ENCODE measurements around the gene TBL3. TPM values are rescaled to one million over a fixed set of nuclear protein-coding genes. Genes with fewer than 3 reads are reported as not detected.

The TBL3 gene
- total RNA-seq, 6 donors from 2014 or later, result 22.0 to 51.6 (median 35.0) TPM

GRCh38 chr16:2025878-2026460 is 54.1 kb downstream of the TBL3 start:
- H3K27me3 ChIP-seq, result peaks cover 0 to 8% (median 3%) of the 10 kb centered on the region in 4 donors
- peaks cover 49 to 71% (median 59%) of the 10 kb centered on the region in 4 donors for H3K4me1 ChIP-seq
- H3K36me3 ChIP-seq, result peaks cover 0 to 11% (median 0%) of the 10 kb centered on the region in 4 donors
- TF ChIP-seq POLR2AphosphoS5 (IDR thresholded peaks at IDR 0.05), result no peak
- no peak for TF ChIP-seq EP300 (IDR thresholded peaks at IDR 0.05)
- TF ChIP-seq CTCF (IDR thresholded peaks at IDR 0.05), result no peak
- no peak for TF ChIP-seq POLR2A (IDR thresholded peaks at IDR 0.05)
- H3K4me3 ChIP-seq, result peak overlapping the region; percentile 30 to 97 (median 88)
- H3K9me3 ChIP-seq, result no peaks in the 10 kb centered on the region
- DNase-seq (no peak), ATAC-seq (ENCODE audit: low FRiP score in 2 of 2) (no peak)
- WGBS, 2 donors, result 67% methylated on average over 13 to 16 of the region's 16 CpGs
- H3K27ac ChIP-seq, result peak overlapping the region; percentile 70 to 95 (median 86)

- H3K36me3 ChIP-seq, result peaks cover 0 to 11% (median 0%) of the 10 kb centered on the region in 4 donors
- H3K27me3 ChIP-seq, result peaks cover 0 to 3% (median 1%) of the 10 kb centered on the region in 4 donors
- DNase-seq, result peak; percentile 60 to 90
- H3K4me3 ChIP-seq, result peak within 1 kb of the TSS; percentile 82 to 97 (median 88)
- no peaks in the 10 kb centered on the region for H3K9me3 ChIP-seq
- 24 to 51% methylated on average over 6 to 11 of the region's 59 CpGs for WGBS, 2 donors
- peaks cover 49 to 70% (median 60%) of the 10 kb centered on the region in 4 donors for H3K4me1 ChIP-seq
- peak within 1 kb of the TSS; percentile 71 to 95 (median 86) for H3K27ac ChIP-seq
- no peak for TF ChIP-seq POLR2A (IDR thresholded peaks at IDR 0.05)
- TF ChIP-seq CTCF (IDR thresholded peaks at IDR 0.05), result no peak
- TF ChIP-seq EP300 (IDR thresholded peaks at IDR 0.05), result no peak
- no peak for TF ChIP-seq POLR2AphosphoS5 (IDR thresholded peaks at IDR 0.05)
- ATAC-seq (ENCODE audit: low FRiP score in 2 of 2), result peak in 1 of 2 donors; percentile 34
Observed at GRCh38 chr16:2026461-2027023, 54.7 kb downstream of the TBL3 start, which contains the start of gene NHERF2. Gene NHERF2, plus strand, starts transcription at chr16:2026902. Its CDS starts 104 bp downstream, at chr16:2027006.

GRCh38 chr16:2027024-2028010 is 55.5 kb downstream of the TBL3 start:
- H3K4me3 ChIP-seq, result peak overlapping the region; percentile 82 to 97 (median 88)
- H3K27ac ChIP-seq, result peak overlapping the region; percentile 71 to 95 (median 78)
- no peaks in the 10 kb centered on the region for H3K9me3 ChIP-seq
- ATAC-seq (ENCODE audit: low FRiP score in 2 of 2) (no peak), DNase-seq (peak in 1 of 2 donors; percentile 89)
- H3K4me1 ChIP-seq, result peaks cover 53 to 76% (median 63%) of the 10 kb centered on the region in 4 donors
- peaks cover 0 to 11% (median 0%) of the 10 kb centered on the region in 4 donors for H3K36me3 ChIP-seq
- peak in 1 of 2 donors; percentile 7 for TF ChIP-seq POLR2AphosphoS5 (IDR thresholded peaks at IDR 0.05)
- TF ChIP-seq EP300 (IDR thresholded peaks at IDR 0.05), result no peak
- WGBS, 2 donors, result 0 to 6% methylated on average over 7 to 40 of the region's 76 CpGs
- H3K27me3 ChIP-seq, result no peaks in the 10 kb centered on the region

- ATAC-seq (ENCODE audit: low FRiP score in 2 of 2) (no peak), DNase-seq (no peak)
- TF ChIP-seq POLR2AphosphoS5 (IDR thresholded peaks at IDR 0.05) (no peak), POLR2A (IDR thresholded peaks at IDR 0.05) (no peak), CTCF (IDR thresholded peaks at IDR 0.05) (no peak), EP300 (IDR thresholded peaks at IDR 0.05) (no peak)
- Histone ChIP-seq H3K27ac (peak overlapping the region; percentile 71 to 95 (median 78)), H3K4me3 (peak overlapping the region; percentile 82 to 97 (median 88)), H3K4me1 (peaks cover 56 to 77% (median 62%) of the 10 kb centered on the region in 4 donors), H3K9me3 (no peaks in the 10 kb centered on the region), H3K27me3 (no peaks in the 10 kb centered on the region), H3K36me3 (peaks cover 0 to 11% (median 0%) of the 10 kb centered on the region in 4 donors)
- WGBS, 2 donors, result 6 to 45% methylated on average over 3 of the region's 3 CpGs
Observed at GRCh38 chr16:2028146-2028545, 56.3 kb downstream of the TBL3 start.

Measured in upper lobe of left lung (tissue), 6 donors.